Femur (tissue), 1 donor: ENCODE data around the gene FGD2.

Experiments used
- DNase-seq: peaks from one replicate; pipeline ENCODE4 v3.0.0-alpha.2; 2017

Gene FGD2

GRCh38 chr6:37059344-37060194 lies 54.1 kb downstream of the FGD2 start:
- peak; percentile 75 for DNase-seq

- no peak for DNase-seq
Measured at GRCh38 chr6:37060195-37060559, 54.7 kb downstream of the FGD2 start.

GRCh38 chr6:37061157-37061804 lies 55.8 kb downstream of the FGD2 start:
- DNase-seq, result no peak

GRCh38 chr6:37062424-37062823 lies 57.0 kb downstream of the FGD2 start:
- no peak for DNase-seq

- DNase-seq, result no peak
Measured at GRCh38 chr6:37068356-37069270, 63.2 kb downstream of the FGD2 start.

GRCh38 chr6:37069639-37070038 lies 64.2 kb downstream of the FGD2 start:
- no peak for DNase-seq

- DNase-seq, result no peak
Measured at GRCh38 chr6:37072526-37072925, 67.1 kb downstream of the FGD2 start.

- no peak for DNase-seq
Measured at GRCh38 chr6:37074053-37074827, 68.8 kb downstream of the FGD2 start.

GRCh38 chr6:37077191-37077904 lies 71.9 kb downstream of the FGD2 start:
- no peak for DNase-seq

- peak; percentile 94 for DNase-seq
Measured at GRCh38 chr6:37077905-37078296, 72.4 kb downstream of the FGD2 start.
